ENCODE data around the gene TRMU.

The TRMU gene

GRCh38 chr22:46327691-46328465 lies 7.6 kb upstream of the TRMU start (continued):
- TF ChIP-seq, protein P1, sequence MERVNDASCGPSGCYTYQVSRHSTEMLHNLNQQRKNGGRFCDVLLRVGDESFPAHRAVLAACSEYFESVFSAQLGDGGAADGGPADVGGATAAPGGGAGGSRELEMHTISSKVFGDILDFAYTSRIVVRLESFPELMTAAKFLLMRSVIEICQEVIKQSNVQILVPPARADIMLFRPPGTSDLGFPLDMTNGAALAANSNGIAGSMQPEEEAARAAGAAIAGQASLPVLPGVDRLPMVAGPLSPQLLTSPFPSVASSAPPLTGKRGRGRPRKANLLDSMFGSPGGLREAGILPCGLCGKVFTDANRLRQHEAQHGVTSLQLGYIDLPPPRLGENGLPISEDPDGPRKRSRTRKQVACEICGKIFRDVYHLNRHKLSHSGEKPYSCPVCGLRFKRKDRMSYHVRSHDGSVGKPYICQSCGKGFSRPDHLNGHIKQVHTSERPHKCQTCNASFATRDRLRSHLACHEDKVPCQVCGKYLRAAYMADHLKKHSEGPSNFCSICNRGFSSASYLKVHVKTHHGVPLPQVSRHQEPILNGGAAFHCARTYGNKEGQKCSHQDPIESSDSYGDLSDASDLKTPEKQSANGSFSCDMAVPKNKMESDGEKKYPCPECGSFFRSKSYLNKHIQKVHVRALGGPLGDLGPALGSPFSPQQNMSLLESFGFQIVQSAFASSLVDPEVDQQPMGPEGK (CRISPR knock-in tag; IDR thresholded peaks at IDR 0.05; ENCODE audit: borderline replicate concordance): no peak
- TF ChIP-seq, protein P2, sequence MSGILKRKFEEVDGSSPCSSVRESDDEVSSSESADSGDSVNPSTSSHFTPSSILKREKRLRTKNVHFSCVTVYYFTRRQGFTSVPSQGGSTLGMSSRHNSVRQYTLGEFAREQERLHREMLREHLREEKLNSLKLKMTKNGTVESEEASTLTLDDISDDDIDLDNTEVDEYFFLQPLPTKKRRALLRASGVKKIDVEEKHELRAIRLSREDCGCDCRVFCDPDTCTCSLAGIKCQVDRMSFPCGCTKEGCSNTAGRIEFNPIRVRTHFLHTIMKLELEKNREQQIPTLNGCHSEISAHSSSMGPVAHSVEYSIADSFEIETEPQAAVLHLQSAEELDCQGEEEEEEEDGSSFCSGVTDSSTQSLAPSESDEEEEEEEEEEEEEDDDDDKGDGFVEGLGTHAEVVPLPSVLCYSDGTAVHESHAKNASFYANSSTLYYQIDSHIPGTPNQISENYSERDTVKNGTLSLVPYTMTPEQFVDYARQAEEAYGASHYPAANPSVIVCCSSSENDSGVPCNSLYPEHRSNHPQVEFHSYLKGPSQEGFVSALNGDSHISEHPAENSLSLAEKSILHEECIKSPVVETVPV (CRISPR knock-in tag; IDR thresholded peaks at IDR 0.05): no peak
- TF ChIP-seq, protein P3, sequence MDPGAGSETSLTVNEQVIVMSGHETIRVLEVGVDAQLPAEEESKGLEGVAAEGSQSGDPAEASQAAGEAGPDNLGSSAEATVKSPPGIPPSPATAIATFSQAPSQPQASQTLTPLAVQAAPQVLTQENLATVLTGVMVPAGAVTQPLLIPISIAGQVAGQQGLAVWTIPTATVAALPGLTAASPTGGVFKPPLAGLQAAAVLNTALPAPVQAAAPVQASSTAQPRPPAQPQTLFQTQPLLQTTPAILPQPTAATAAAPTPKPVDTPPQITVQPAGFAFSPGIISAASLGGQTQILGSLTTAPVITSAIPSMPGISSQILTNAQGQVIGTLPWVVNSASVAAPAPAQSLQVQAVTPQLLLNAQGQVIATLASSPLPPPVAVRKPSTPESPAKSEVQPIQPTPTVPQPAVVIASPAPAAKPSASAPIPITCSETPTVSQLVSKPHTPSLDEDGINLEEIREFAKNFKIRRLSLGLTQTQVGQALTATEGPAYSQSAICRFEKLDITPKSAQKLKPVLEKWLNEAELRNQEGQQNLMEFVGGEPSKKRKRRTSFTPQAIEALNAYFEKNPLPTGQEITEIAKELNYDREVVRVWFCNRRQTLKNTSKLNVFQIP (CRISPR knock-in tag; IDR thresholded peaks at IDR 0.05; ENCODE audit: borderline replicate concordance, low read depth): no peak
- TF ChIP-seq BACH2 (CRISPR knock-in tag; IDR thresholded peaks at IDR 0.05; ENCODE audit: borderline replicate concordance): no peak
- no peak for TF ChIP-seq ZFP30 (CRISPR knock-in tag; IDR thresholded peaks at IDR 0.05)

GRCh38 chr22:46328797-46329196 lies 6.7 kb upstream of the TRMU start:
- TF ChIP-seq TOX (CRISPR knock-in tag; IDR thresholded peaks at IDR 0.05; ENCODE audit: borderline replicate concordance): no peak
- TF ChIP-seq, protein P1 (CRISPR knock-in tag; IDR thresholded peaks at IDR 0.05; ENCODE audit: borderline replicate concordance): no peak
- TF ChIP-seq, protein P3 (CRISPR knock-in tag; IDR thresholded peaks at IDR 0.05; ENCODE audit: borderline replicate concordance, low read depth): no peak
- TF ChIP-seq ISL1 (CRISPR knock-in tag; IDR thresholded peaks at IDR 0.05): no peak
- TF ChIP-seq TSHZ2 (CRISPR knock-in tag; IDR thresholded peaks at IDR 0.05): no peak
- TF ChIP-seq RARB (CRISPR knock-in tag; IDR thresholded peaks at IDR 0.05): no peak
- no peak for TF ChIP-seq GLIS3 (CRISPR knock-in tag; IDR thresholded peaks at IDR 0.05)
- no peak for TF ChIP-seq ESRRG (CRISPR knock-in tag; IDR thresholded peaks at IDR 0.05)
- TF ChIP-seq ZNF8 (CRISPR knock-in tag; IDR thresholded peaks at IDR 0.05): no peak

DNA sequence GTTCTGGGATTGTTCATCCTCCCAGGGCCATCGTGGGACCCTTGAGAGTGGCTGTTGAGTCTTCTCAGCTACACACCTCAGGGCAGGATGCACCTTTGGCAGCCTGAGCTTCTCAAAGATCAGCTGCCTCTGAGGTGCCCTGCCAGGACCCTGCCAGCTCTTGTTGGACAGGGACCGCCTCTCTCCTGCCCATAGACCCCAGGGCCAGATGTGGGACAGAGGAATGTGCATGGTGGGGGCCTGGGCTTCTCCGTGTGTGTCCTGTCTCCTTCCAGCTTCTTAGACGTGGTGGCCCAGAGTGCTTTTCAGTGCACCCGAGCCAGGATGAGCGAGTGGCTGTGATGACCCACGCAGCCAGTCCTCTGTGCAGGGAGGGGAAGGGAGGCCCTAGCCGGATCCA lies 5.9 kb upstream of the TRMU start:
- no peak for TF ChIP-seq ESRRG (CRISPR knock-in tag; IDR thresholded peaks at IDR 0.05)
- no peak for TF ChIP-seq BACH2 (CRISPR knock-in tag; IDR thresholded peaks at IDR 0.05; ENCODE audit: borderline replicate concordance)
- no peak for ATAC-seq

More at GRCh38 chr22:46328797-46329196, 6.7 kb upstream of the TRMU start:
- no peak for ATAC-seq

- no peak for ATAC-seq
- TF ChIP-seq ZFP3 (CRISPR knock-in tag; IDR thresholded peaks at IDR 0.05) (no peak), OSR1 (CRISPR knock-in tag; IDR thresholded peaks at IDR 0.05) (no peak), ZNF8 (CRISPR knock-in tag; IDR thresholded peaks at IDR 0.05) (no peak), ZNF565 (CRISPR knock-in tag; conservative IDR thresholded peaks at IDR 0.05; ENCODE audit: low read depth) (no peak), GLIS3 (CRISPR knock-in tag; IDR thresholded peaks at IDR 0.05) (no peak), TOX (CRISPR knock-in tag; IDR thresholded peaks at IDR 0.05; ENCODE audit: borderline replicate concordance) (no peak)
- TF ChIP-seq, protein P3 (CRISPR knock-in tag; IDR thresholded peaks at IDR 0.05; ENCODE audit: borderline replicate concordance, low read depth): no peak
- TF ChIP-seq, protein P4, sequence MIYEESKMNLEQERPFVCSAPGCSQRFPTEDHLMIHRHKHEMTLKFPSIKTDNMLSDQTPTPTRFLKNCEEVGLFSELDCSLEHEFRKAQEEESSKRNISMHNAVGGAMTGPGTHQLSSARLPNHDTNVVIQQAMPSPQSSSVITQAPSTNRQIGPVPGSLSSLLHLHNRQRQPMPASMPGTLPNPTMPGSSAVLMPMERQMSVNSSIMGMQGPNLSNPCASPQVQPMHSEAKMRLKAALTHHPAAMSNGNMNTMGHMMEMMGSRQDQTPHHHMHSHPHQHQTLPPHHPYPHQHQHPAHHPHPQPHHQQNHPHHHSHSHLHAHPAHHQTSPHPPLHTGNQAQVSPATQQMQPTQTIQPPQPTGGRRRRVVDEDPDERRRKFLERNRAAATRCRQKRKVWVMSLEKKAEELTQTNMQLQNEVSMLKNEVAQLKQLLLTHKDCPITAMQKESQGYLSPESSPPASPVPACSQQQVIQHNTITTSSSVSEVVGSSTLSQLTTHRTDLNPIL (CRISPR knock-in tag; IDR thresholded peaks at IDR 0.05; ENCODE audit: low read depth): no peak
- TF ChIP-seq, protein P2 (CRISPR knock-in tag; IDR thresholded peaks at IDR 0.05): no peak
Measured at GRCh38 chr22:46330426-46330825, 5.1 kb upstream of the TRMU start.
